GM19324 (cell line): ENCODE measurements around the gene CCDC167.

Experiments used
- ATAC-seq: cut with Tn5 transposase; IDR thresholded peaks from one replicate; pipeline ENCODE4 v1.9.1; 2021; ENCODE audit warnings: mild to moderate bottlenecking, moderate library complexity; ENCODE audit not compliant: unreplicated experiment, low FRiP score

CCDC167 gene

DNA sequence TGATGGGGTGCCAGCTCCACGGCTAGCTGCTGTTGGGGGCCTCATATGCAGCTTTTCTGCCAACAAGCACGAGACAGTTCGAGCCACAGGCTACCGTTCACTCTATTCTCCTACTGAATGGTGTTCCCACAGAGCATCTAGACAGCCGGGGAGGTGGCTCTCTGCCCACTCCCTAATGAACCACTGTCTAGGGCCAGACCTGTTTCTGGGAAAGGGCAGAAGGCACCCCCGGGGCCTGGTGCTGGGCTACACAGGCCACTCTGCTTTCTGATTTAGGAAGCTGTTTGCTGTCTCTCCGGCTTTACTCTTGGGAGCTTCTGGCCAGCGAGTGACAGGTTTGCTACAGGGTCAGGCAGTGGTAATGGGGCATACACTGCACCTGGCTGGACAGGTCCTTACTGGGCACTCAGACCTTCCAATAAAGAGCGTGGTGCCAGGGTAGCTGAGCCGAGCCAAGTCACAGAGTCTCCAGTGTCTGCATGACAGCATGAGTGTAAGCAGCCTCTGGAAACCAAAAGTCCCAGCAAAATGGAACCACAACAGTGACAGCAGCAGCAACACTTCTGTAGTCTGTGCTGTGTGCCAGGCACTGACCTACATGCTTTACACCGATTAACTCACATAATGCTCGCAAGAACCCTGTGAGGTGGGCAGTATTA, 8.4 kb downstream of the CCDC167 start:
- no peak for ATAC-seq

- no peak for ATAC-seq
Observed at GRCh38 chr6:37490536-37491170, 9.0 kb downstream of the CCDC167 start.

- no peak for ATAC-seq
Observed at GRCh38 chr6:37489697-37490336, 9.9 kb downstream of the CCDC167 start.

GRCh38 chr6:37488476-37488875, 11.2 kb downstream of the CCDC167 start:
- no peak for ATAC-seq

DNA sequence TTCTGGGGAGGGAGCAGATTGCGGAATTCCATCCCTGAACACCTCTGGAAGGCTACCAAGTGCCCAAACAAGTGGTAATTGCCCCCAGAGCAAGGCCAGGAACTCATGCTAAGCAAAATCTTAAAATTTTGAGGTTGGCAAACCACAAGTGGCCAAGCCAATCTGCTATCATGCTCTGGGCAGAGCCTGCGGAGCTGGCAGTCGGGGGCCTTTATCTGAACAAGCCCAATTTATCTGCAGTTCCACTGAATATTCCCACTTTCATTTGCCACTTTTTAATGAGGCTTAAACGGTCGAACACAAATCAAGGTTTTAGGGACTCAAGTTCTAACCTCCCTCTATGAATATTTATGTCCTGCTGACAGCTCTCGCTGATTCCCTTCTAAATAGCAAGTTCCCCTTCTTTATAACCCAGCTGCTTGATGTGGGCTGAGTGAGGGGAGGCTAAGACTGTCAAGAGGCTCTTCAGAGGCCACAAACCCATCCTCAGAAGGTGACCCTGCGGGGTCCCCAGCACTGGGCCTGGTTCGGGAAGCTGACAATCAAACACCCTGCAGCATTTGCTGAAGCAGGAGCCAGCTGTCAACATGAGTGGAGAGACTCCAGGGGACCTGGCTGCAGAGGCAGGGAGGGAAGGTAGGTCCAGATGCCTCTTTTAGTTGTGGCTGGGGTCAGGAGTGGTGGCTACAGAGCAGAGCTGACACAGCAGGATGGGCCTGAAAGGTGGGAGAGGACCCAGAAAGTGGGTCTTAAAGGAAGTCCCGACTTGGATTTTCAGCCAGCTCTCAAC, 11.9 kb downstream of the CCDC167 start:
- no peak for ATAC-seq

GRCh38 chr6:37486121-37486839, 13.4 kb downstream of the CCDC167 start:
- no peak for ATAC-seq

- ATAC-seq: no peak
Observed at GRCh38 chr6:37485291-37485702, 14.4 kb downstream of the CCDC167 start.

DNA sequence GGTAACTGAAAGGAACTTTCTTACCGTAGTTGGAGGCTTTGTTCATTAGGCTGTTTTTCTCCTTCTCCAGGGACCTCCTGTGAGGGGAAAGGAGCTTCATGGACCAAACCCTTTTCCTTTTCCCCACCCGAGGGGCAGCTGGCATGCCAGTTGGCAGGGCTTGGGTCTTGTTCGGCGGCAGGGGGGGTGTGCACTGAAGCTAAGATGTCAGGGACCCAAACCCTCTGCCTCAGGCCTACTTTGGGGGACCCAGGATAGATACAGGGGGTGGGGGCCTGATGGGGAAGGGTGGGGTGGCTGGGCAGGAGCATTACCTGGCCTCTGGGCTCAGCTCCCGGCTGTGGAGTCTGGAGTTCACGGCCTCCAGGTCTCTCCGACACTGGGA, 14.9 kb downstream of the CCDC167 start:
- no peak for ATAC-seq

GRCh38 chr6:37483917-37484785, 15.5 kb downstream of the CCDC167 start:
- no peak for ATAC-seq

DNA sequence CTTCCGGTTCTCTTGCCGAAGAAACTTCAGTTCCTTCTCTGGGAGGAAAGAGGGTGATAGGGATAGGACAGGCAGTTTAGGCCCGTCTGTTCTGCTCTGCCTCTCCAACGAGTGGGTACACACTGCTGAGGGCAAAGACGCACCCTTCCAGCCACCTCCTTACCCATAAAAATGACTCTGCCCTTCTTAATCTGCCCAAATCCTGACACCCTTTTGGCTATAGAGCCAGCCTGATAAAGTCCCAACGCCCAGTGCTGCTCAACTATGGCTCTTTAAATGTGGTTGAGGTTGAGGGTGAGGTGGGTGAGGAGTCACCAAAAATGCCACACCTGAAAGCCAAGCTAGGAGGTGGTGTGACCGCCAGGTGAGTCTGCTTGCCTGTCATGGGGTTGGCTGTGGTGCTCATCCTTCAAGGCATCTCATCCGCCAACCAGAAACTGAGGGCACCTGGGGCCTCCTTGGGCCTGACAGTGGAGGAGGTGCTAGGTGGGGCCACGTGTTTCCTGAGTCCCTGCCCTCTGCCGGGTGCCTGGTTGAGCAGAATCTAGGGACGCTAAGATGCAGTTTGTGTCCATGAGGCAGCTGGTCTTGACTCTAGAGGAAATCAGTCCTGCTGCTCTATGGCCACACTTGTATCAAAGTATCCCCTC, 16.3 kb downstream of the CCDC167 start:
- no peak for ATAC-seq

GRCh38 chr6:37482606-37483251, 17.0 kb downstream of the CCDC167 start:
- no peak for ATAC-seq

DNA sequence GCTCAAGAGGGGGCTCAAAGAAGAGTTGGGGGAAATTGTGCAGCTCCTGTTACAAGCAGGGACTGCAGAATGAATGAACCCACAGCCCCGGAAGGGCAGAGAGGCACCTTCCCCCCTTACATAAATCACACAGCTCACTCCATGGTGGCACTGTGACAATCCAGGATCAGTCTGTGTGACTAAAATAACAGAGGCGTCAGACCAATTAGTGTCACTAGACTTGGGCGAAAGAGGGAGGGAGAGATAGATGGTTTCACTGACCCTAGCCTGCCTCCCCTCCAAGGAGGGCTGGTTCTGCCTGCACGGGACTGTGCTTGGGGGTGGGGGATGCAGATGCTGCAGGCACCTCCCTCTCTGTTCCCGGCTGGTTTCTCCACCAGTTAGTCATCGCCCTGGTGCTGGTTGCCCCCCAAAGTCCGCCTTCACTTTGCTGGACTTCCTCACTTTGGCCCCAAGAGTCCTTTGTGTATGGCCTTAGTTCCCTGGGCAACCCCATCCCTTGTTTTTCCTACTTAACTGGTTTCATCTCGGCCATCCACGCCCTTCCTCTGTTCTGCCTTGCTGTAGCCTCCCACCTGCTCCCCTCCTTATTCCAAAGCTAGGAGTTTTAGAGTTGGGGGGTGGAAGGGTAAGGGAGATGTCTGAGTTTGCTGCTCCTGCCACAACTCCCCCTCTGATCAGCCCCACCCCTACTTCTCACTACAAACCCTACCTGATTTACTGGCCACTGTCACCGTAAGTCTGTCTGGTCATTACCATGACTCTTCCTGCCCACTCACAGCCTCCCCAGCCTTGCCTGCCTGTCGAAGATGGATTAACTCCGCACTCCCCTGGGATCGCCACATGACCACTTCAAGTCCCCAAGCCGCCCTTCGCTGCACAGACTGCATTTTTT, 17.7 kb downstream of the CCDC167 start:
- ATAC-seq: no peak

DNA sequence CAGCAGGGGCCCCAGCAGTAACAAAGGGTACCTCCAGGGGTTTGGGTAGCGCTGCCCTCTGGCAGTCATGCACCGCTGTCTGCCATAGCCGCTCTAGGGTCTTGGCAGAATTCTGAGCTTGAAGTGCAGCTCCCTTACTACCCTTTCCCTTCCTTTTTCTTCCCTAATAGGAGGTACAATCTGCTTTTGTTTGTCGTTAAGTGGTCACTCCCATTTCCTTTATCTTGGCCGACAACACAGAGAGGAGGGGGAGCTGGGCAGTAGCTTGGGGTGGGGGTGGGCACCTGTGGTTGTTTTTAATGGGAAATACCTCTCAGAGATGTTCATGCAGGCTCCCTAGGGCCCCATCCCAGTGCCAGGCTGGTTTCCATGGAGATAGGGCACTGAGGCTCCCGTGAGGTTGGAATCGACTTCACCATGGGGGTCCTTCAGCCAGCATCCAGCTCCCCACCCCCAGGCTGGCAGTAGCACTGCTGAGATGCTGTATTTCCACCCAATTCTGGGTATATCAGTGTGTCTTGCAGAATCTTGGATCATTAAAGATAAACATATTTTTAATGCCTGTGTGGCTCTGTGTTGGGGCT, 18.6 kb downstream of the CCDC167 start:
- no peak for ATAC-seq

DNA sequence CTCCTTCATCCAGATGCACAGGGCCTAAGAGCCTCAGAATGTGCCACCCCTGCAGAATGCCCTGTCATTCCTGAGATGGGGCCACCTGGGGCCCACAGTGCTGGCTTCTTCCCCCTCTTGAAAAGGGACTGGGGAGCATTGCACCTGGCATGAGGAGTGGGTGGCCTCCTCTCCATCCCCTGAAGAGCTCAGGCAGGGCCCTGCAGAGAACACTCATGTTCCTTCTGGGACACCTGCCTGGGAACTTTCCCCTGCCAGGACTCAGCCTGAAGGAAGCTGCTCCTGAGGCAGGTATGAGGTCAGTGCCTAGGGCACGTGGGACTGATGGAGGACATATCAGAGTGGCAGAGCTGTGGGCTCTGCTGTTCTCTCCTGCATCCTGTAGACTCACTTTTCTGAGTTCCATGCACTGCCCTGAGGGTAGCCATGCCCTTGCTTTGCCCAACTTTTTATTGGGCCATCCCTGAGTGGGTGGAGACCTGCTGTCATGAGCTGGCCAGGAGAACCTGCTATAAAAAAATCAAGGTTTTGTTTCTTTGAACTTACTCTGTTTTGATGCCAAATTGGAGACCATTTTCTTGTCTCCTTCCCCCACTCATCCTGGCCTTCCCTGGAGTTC, 19.5 kb downstream of the CCDC167 start:
- ATAC-seq: no peak

DNA sequence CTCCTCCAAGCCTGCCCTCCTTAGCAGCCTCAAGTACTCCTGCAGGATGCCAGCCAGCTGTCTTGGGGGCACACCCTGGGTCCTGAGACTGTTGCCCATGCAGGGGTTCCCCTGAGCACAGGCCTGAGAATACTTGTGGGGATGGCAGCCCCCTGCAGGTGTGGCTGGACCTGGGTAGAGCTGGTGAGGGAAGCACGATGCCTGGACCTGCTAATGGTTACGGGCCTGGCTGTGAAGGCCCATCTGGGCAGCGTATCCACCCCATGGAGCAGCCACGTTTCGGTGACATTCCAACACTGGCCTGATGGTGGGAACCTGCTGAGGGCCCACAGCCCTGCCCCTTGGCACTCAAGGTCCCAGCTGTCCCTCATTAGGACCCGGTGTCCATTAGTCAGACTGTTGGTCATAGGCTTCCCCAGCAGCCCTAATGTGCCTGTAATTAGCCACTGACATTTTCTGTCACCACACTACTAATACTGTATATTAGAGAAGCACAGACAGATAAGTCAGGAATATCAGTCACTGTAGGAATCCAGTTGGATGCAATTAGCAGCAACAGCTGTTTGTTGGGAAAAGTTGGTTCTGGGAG, 20.3 kb downstream of the CCDC167 start:
- no peak for ATAC-seq

GRCh38 chr6:37478827-37479226, 20.9 kb downstream of the CCDC167 start:
- ATAC-seq: no peak
